Measurements from ENCODE around the gene CCDC60. TPM values are rescaled to one million over a fixed set of nuclear protein-coding genes. Genes with fewer than 3 reads are reported as not detected.
A peak's percentile ranks its signal among the peaks of the same experiment; 100 is the strongest.
"Not testable (repeated sequence)": the region's sequence is repeated elsewhere in the genome, so short reads cannot be mapped to it uniquely, and the experiment has no call there.

CCDC60 gene
- total RNA-seq, 1 donor from 2014 or later, result 2.2 TPM

DNA sequence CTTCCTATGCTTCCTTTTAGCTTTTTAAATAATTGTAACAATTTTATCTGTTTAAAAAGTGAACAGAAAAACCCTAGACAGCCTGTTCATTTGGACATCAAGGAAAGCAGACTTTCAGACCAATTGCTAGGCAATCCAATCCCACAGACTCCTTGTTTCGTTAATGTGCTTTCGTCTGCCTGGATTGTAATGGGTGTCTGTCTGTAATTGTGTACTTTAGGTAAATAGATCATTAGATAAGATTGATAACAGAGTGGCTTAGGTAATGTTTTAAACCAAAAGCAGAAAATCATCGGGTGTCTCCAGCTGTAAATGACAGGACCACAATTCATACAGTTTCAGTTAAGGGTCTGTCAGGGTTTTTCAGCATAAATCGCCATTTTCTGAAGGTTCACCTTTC, 19.6 kb downstream of the CCDC60 start:
- peaks cover 12% of the 10 kb centered on the region for H3K4me1 Mint-ChIP-seq
- peak overlapping the region; percentile 33 for H3K27ac Mint-ChIP-seq
- no peaks in the 10 kb centered on the region for H3K36me3 Mint-ChIP-seq
- peak overlapping the region; percentile 5 for H3K4me3 Mint-ChIP-seq
- no peak for DNase-seq (ENCODE audit: low spot score in 2 of 2, unreplicated experiment in 2 of 2)
- peaks cover 25% of the 10 kb centered on the region for H3K27me3 Mint-ChIP-seq (ENCODE audit: low read depth)
- H3K9me3 Mint-ChIP-seq, result peaks cover 31% of the 10 kb centered on the region
- TF ChIP-seq, protein P1, sequence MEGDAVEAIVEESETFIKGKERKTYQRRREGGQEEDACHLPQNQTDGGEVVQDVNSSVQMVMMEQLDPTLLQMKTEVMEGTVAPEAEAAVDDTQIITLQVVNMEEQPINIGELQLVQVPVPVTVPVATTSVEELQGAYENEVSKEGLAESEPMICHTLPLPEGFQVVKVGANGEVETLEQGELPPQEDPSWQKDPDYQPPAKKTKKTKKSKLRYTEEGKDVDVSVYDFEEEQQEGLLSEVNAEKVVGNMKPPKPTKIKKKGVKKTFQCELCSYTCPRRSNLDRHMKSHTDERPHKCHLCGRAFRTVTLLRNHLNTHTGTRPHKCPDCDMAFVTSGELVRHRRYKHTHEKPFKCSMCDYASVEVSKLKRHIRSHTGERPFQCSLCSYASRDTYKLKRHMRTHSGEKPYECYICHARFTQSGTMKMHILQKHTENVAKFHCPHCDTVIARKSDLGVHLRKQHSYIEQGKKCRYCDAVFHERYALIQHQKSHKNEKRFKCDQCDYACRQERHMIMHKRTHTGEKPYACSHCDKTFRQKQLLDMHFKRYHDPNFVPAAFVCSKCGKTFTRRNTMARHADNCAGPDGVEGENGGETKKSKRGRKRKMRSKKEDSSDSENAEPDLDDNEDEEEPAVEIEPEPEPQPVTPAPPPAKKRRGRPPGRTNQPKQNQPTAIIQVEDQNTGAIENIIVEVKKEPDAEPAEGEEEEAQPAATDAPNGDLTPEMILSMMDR (IDR thresholded peaks at IDR 0.05; ENCODE audit: unreplicated experiment), result no peak

- not testable (repeated sequence) for H3K4me3 Mint-ChIP-seq; H3K27ac Mint-ChIP-seq; H3K36me3 Mint-ChIP-seq; DNase-seq (ENCODE audit: low spot score in 2 of 2, unreplicated experiment in 2 of 2); H3K27me3 Mint-ChIP-seq (ENCODE audit: low read depth); H3K4me1 Mint-ChIP-seq
- peaks cover 24% of the 10 kb centered on the region for H3K9me3 Mint-ChIP-seq
Measured at GRCh38 chr12:119360366-119360765, 25.8 kb downstream of the CCDC60 start.

DNA sequence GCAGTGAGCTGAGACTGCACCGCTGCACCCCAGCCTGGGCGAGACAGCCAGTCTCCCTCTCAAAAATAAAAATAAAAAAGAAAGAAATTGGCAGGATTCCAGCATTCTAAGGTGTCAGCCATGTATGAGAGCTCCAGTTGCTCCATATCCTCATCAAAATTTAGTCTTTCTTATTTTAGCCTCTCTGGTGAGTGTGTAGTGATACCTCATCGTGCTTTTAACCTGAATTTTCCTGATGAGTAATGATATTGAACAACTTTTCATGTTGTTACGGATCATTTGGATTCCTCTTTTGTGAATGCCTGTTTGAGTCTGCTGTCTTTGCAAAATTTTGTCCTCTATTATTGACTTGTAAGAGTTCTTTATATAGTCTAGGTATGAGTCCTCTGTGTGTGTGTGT, 28.5 kb downstream of the CCDC60 start:
- H3K9me3 Mint-ChIP-seq, result peaks cover 8% of the 10 kb centered on the region
- TF ChIP-seq, protein P1 (IDR thresholded peaks at IDR 0.05; ENCODE audit: unreplicated experiment), result no peak
- no peaks in the 10 kb centered on the region for H3K27me3 Mint-ChIP-seq (ENCODE audit: low read depth)
- H3K36me3 Mint-ChIP-seq, result no peaks in the 10 kb centered on the region
- no peak overlapping the region for H3K4me3 Mint-ChIP-seq
- H3K27ac Mint-ChIP-seq, result no peak overlapping the region
- peaks cover 11% of the 10 kb centered on the region for H3K4me1 Mint-ChIP-seq
- DNase-seq (ENCODE audit: low spot score in 2 of 2, unreplicated experiment in 2 of 2), result no peak

GRCh38 chr12:119363490-119363889, 29.0 kb downstream of the CCDC60 start:
- no peak for DNase-seq (ENCODE audit: low spot score in 2 of 2, unreplicated experiment in 2 of 2)
- no peaks in the 10 kb centered on the region for H3K36me3 Mint-ChIP-seq
- peaks cover 14% of the 10 kb centered on the region for H3K4me1 Mint-ChIP-seq
- peaks cover 4% of the 10 kb centered on the region for H3K9me3 Mint-ChIP-seq
- no peak overlapping the region for H3K4me3 Mint-ChIP-seq
- H3K27ac Mint-ChIP-seq, result no peak overlapping the region
- no peaks in the 10 kb centered on the region for H3K27me3 Mint-ChIP-seq (ENCODE audit: low read depth)
- TF ChIP-seq, protein P1 (IDR thresholded peaks at IDR 0.05; ENCODE audit: unreplicated experiment), result no peak

GRCh38 chr12:119365451-119365850, 30.9 kb downstream of the CCDC60 start:
- H3K4me1 Mint-ChIP-seq, result peaks cover 33% of the 10 kb centered on the region
- no peak for DNase-seq (ENCODE audit: low spot score in 2 of 2, unreplicated experiment in 2 of 2)
- TF ChIP-seq, protein P1 (IDR thresholded peaks at IDR 0.05; ENCODE audit: unreplicated experiment), result no peak
- no peaks in the 10 kb centered on the region for H3K27me3 Mint-ChIP-seq (ENCODE audit: low read depth)
- H3K9me3 Mint-ChIP-seq, result no peaks in the 10 kb centered on the region
- H3K4me3 Mint-ChIP-seq, result no peak overlapping the region
- no peaks in the 10 kb centered on the region for H3K36me3 Mint-ChIP-seq
- no peak overlapping the region for H3K27ac Mint-ChIP-seq

- no peaks in the 10 kb centered on the region for H3K27me3 Mint-ChIP-seq (ENCODE audit: low read depth)
- H3K9me3 Mint-ChIP-seq, result no peaks in the 10 kb centered on the region
- H3K36me3 Mint-ChIP-seq, result no peaks in the 10 kb centered on the region
- no peak for DNase-seq (ENCODE audit: low spot score in 2 of 2, unreplicated experiment in 2 of 2)
- H3K27ac Mint-ChIP-seq, result no peak overlapping the region
- H3K4me1 Mint-ChIP-seq, result peaks cover 36% of the 10 kb centered on the region
- TF ChIP-seq, protein P1 (IDR thresholded peaks at IDR 0.05; ENCODE audit: unreplicated experiment), result no peak
- no peak overlapping the region for H3K4me3 Mint-ChIP-seq
Measured at GRCh38 chr12:119366007-119366406, 31.5 kb downstream of the CCDC60 start.
